ENCODE data around the gene ITFG1. TPM values are rescaled to one million over a fixed set of nuclear protein-coding genes. Genes with fewer than 3 reads are reported as not detected.
"Not testable (repeated sequence)": the region's sequence is repeated elsewhere in the genome, so short reads cannot be mapped to it uniquely, and the experiment has no call there.

The ITFG1 gene
- total RNA-seq, 1 donor from 2014 or later: 66.3 TPM

- Mint-ChIP-seq H3K9me3 (ENCODE audit: unreplicated experiment) (peaks cover 9% of the 10 kb centered on the region), H3K4me1 (ENCODE audit: unreplicated experiment) (no peaks in the 10 kb centered on the region), H3K27me3 (ENCODE audit: unreplicated experiment) (no peaks in the 10 kb centered on the region), H3K36me3 (ENCODE audit: low read depth, unreplicated experiment) (peaks cover 23% of the 10 kb centered on the region), H3K27ac (ENCODE audit: unreplicated experiment) (no peak overlapping the region), H3K4me3 (ENCODE audit: unreplicated experiment) (no peak overlapping the region)
- TF ChIP-seq CTCF (IDR thresholded peaks at IDR 0.05; ENCODE audit: unreplicated experiment): no peak
- no peak for DNase-seq (ENCODE audit: low spot score)
Observed at GRCh38 chr16:47342055-47342454, 118.8 kb downstream of the ITFG1 start.

GRCh38 chr16:47330562-47330961 is 130.3 kb downstream of the ITFG1 start:
- H3K4me1 Mint-ChIP-seq (ENCODE audit: unreplicated experiment): not testable (repeated sequence)

GRCh38 chr16:47324309-47324708 is 136.6 kb downstream of the ITFG1 start:
- H3K27ac Mint-ChIP-seq (ENCODE audit: unreplicated experiment); H3K9me3 Mint-ChIP-seq (ENCODE audit: unreplicated experiment); H3K27me3 Mint-ChIP-seq (ENCODE audit: unreplicated experiment); H3K36me3 Mint-ChIP-seq (ENCODE audit: low read depth, unreplicated experiment); H3K4me3 Mint-ChIP-seq (ENCODE audit: unreplicated experiment); DNase-seq (ENCODE audit: low spot score); H3K4me1 Mint-ChIP-seq (ENCODE audit: unreplicated experiment): not testable (repeated sequence)

More at GRCh38 chr16:47330562-47330961, 130.3 kb downstream of the ITFG1 start:
- not testable (repeated sequence) for H3K27me3 Mint-ChIP-seq (ENCODE audit: unreplicated experiment); H3K27ac Mint-ChIP-seq (ENCODE audit: unreplicated experiment); DNase-seq (ENCODE audit: low spot score); H3K9me3 Mint-ChIP-seq (ENCODE audit: unreplicated experiment); H3K4me3 Mint-ChIP-seq (ENCODE audit: unreplicated experiment); H3K36me3 Mint-ChIP-seq (ENCODE audit: low read depth, unreplicated experiment)

- no peaks in the 10 kb centered on the region for H3K9me3 Mint-ChIP-seq (ENCODE audit: unreplicated experiment)
- H3K27me3 Mint-ChIP-seq (ENCODE audit: unreplicated experiment): no peaks in the 10 kb centered on the region
- no peak overlapping the region for H3K27ac Mint-ChIP-seq (ENCODE audit: unreplicated experiment)
- no peak for DNase-seq (ENCODE audit: low spot score)
- H3K4me3 Mint-ChIP-seq (ENCODE audit: unreplicated experiment): no peak overlapping the region
- H3K4me1 Mint-ChIP-seq (ENCODE audit: unreplicated experiment): no peaks in the 10 kb centered on the region
- TF ChIP-seq CTCF (IDR thresholded peaks at IDR 0.05; ENCODE audit: unreplicated experiment): no peak
- H3K36me3 Mint-ChIP-seq (ENCODE audit: low read depth, unreplicated experiment): peaks cover 6% of the 10 kb centered on the region
Observed at GRCh38 chr16:47323241-47323640, 137.6 kb downstream of the ITFG1 start.

GRCh38 chr16:47320546-47321310 is 140.1 kb downstream of the ITFG1 start:
- H3K27ac Mint-ChIP-seq (ENCODE audit: unreplicated experiment): no peak overlapping the region
- DNase-seq (ENCODE audit: low spot score): no peak
- H3K4me1 Mint-ChIP-seq (ENCODE audit: unreplicated experiment): no peaks in the 10 kb centered on the region
- no peak overlapping the region for H3K4me3 Mint-ChIP-seq (ENCODE audit: unreplicated experiment)
- TF ChIP-seq CTCF (IDR thresholded peaks at IDR 0.05; ENCODE audit: unreplicated experiment): no peak
- peaks cover 3% of the 10 kb centered on the region for H3K36me3 Mint-ChIP-seq (ENCODE audit: low read depth, unreplicated experiment)
- H3K27me3 Mint-ChIP-seq (ENCODE audit: unreplicated experiment): peaks cover 1% of the 10 kb centered on the region
- no peaks in the 10 kb centered on the region for H3K9me3 Mint-ChIP-seq (ENCODE audit: unreplicated experiment)

GRCh38 chr16:47317465-47318240 is 143.2 kb downstream of the ITFG1 start:
- Mint-ChIP-seq H3K27me3 (ENCODE audit: unreplicated experiment) (peaks cover 1% of the 10 kb centered on the region), H3K27ac (ENCODE audit: unreplicated experiment) (no peak overlapping the region), H3K9me3 (ENCODE audit: unreplicated experiment) (no peaks in the 10 kb centered on the region), H3K36me3 (ENCODE audit: low read depth, unreplicated experiment) (no peaks in the 10 kb centered on the region), H3K4me1 (ENCODE audit: unreplicated experiment) (no peaks in the 10 kb centered on the region), H3K4me3 (ENCODE audit: unreplicated experiment) (no peak overlapping the region)
- TF ChIP-seq CTCF (IDR thresholded peaks at IDR 0.05; ENCODE audit: unreplicated experiment): no peak
- DNase-seq (ENCODE audit: low spot score): no peak
